ENCODE data around the gene RHOV. TPM values are rescaled to one million over a fixed set of nuclear protein-coding genes. Genes with fewer than 3 reads are reported as not detected.

The RHOV gene
- total and polyA plus RNA-seq, 4 donors, result 0.15 to 0.30 (median 0.19) TPM; not detected in 1

DNA sequence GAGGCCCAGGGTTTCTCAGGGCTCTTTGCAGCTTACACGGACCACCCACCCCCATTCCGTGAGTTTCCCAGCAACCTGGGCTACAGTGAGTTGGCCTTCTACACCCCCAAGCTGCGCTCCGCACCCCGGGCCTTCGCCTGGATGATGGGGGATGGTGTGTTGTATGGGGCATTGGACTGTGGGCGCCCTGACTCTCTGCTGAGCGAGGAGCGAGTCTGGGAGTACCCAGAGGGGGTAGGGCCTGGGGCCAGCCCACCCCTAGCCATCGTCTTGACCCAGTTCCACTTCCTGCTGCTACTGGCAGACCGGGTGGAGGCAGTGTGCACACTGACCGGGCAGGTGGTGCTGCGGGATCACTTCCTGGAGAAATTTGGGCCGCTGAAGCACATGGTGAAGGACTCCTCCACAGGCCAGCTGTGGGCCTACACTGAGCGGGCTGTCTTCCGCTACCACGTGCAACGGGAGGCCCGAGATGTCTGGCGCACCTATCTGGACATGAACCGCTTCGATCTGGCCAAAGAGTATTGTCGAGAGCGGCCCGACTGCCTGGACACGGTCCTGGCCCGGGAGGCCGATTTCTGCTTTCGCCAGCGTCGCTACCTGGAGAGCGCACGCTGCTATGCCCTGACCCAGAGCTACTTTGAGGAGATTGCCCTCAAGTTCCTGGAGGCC is 25.6 kb upstream of the RHOV start:
- intact Hi-C loops (cut with DNase I), result loop anchor here (5.0 to 10.0 kb wide), 3 partner anchors 135 to 435 kb away; partner anchors contain the start of genes C15orf62 (in 1 of the 2), GCHFR (in 1 of the 2), NUSAP1 (in 1 of the 2) and OIP5 (in 1 of the 2)
- no peak for ATAC-seq (ENCODE audit: low FRiP score)
- Histone ChIP-seq H3K27ac (ENCODE audit: low read depth in 1 of 2, low read length in 2 of 2) (no peak overlapping the region), H3K27me3 (ENCODE audit: control insufficient read depth in 1 of 2, insufficient read depth in 2 of 2, low read length in 1 of 2) (no peaks in the 10 kb centered on the region), H3K9me3 (ENCODE audit: control insufficient read depth, low read length) (no peaks in the 10 kb centered on the region), H3K4me1 (ENCODE audit: control insufficient read depth in 1 of 2, insufficient read depth in 2 of 2, low read length in 2 of 2) (no peaks in the 10 kb centered on the region), H3K36me3 (ENCODE audit: control insufficient read depth in 1 of 2, insufficient read depth in 2 of 2, low read length in 1 of 2) (peaks cover 0 to 8% of the 10 kb centered on the region in 2 donors), H3K4me3 (ENCODE audit: low read length in 2 of 2) (no peak overlapping the region)
- WGBS, 2 donors, result 89 to 91% methylated on average over 33 of the region's 33 CpGs
- DNase-seq, result no peak

DNA sequence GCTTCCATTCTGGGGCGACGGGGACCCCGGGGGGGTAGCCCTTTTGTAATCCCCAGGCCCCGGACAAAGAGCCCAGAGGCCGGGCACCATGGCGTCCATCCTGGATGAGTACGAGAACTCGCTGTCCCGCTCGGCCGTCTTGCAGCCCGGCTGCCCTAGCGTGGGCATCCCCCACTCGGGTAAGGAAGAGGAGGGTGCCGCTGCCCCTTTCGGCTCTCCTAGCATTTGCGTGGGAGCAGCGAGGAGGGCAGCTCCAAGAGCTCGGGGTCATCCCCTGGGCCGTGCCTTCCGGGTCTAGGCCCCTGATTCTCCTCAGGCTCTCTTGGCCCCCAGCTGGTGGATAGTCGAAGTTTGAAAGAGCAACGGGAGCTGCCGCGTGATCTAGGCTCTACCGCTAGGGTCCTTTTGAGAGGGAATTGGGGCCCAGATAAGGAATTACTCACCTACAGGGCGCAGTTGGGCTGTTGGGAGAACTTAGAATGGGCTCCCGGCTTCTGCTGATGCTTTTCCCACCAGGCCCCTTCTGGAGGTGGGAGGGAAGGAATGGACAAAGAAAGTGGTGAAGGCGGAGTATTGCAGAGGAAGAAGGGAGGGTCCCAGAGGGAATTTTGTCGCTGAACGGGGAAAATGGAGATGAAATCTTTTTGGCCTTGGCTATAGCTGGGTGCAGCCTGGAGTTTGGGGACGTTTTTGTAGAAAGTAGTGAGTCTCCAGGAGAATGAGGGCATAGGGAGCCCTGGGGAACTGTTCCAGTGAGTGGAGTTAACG is 20.8 kb upstream of the RHOV start:
- intact Hi-C loops (cut with DNase I), result loop anchor here in 1 of 2 donors (5.0 to 10.0 kb wide), 3 partner anchors 130 to 440 kb away; partner anchors contain the start of genes C15orf62, GCHFR, KNL1 and NUSAP1
- H3K9me3 ChIP-seq (ENCODE audit: control insufficient read depth, low read length), result no peaks in the 10 kb centered on the region
- WGBS, 2 donors, result 1% methylated on average over 31 to 33 of the region's 33 CpGs
- DNase-seq (peak; percentile 72 to 85), ATAC-seq (ENCODE audit: low FRiP score) (peak; percentile 71)
- H3K4me3 ChIP-seq (ENCODE audit: low read length in 2 of 2), result peak overlapping the region; percentile 82 to 84
- no peaks in the 10 kb centered on the region for H3K27me3 ChIP-seq (ENCODE audit: control insufficient read depth in 1 of 2, insufficient read depth in 2 of 2, low read length in 1 of 2)
- peaks cover 0 to under 1% of the 10 kb centered on the region in 2 donors for H3K36me3 ChIP-seq (ENCODE audit: control insufficient read depth in 1 of 2, insufficient read depth in 2 of 2, low read length in 1 of 2)
- H3K4me1 ChIP-seq (ENCODE audit: control insufficient read depth in 1 of 2, insufficient read depth in 2 of 2, low read length in 2 of 2), result no peaks in the 10 kb centered on the region
- H3K27ac ChIP-seq (ENCODE audit: low read depth in 1 of 2, low read length in 2 of 2), result peak overlapping the region; percentile 28 to 54

DNA sequence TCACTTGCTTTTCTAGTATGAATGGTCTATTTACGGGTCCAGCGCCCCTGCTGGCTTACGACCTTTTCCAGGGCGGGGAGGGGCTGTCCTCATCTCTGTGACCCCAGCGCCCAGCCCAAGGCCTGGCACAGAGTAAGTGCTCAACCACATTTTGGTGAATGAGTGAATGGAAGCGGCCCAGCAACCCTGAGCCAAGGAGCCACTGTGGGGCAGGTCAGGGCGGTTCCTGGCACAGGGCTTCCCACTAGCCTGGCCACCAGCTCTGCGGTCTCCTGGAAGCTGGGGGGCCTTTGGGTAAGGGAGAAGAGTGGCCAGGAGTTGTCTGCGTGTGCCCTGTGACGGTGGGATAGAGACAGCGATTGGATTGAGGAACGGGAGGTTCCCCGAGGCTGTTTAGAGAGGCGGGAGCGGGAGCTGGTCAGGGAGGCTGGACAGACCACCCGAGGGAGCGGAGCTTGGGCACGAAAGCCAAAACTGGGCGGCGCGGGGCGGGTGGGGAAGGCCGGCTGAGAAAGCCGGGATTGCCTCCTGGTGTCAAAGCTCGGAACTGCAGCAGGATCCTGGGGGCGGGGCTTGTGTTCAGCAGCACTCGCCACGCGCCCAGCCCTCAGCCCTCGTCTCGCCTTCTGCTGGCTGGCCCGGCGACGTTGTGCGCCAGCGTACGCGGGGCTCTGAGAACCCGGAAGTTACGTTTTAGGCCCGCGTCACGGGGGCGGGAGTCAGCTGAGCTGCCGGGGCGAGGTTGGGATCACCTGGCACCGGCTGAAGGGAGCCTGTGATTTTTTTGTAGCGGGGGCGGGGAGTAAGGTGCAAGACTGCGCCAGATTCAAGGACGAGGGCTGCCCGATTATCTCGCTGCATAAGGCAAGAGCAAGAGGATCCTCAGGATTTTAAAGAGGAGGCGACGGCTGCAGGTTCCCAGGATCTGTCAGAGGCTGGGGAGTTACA is 20.0 kb upstream of the RHOV start, which contains the start of gene VPS18:
TSS of gene VPS18 (plus strand) at position 718 of the 948 bp plus-strand sequence. CDS start 319 bp downstream, outside the sequence.
- Histone ChIP-seq H3K4me1 (ENCODE audit: control insufficient read depth in 1 of 2, insufficient read depth in 2 of 2, low read length in 2 of 2) (no peaks in the 10 kb centered on the region), H3K27me3 (ENCODE audit: control insufficient read depth in 1 of 2, insufficient read depth in 2 of 2, low read length in 1 of 2) (no peaks in the 10 kb centered on the region), H3K36me3 (ENCODE audit: control insufficient read depth in 1 of 2, insufficient read depth in 2 of 2, low read length in 1 of 2) (no peaks in the 10 kb centered on the region), H3K27ac (ENCODE audit: low read depth in 1 of 2, low read length in 2 of 2) (peak within 1 kb of the TSS; percentile 28 to 66), H3K4me3 (ENCODE audit: low read length in 2 of 2) (peak within 1 kb of the TSS; percentile 82 to 84), H3K9me3 (ENCODE audit: control insufficient read depth, low read length) (no peaks in the 10 kb centered on the region)
- ATAC-seq (ENCODE audit: low FRiP score), result peak; percentile 99
- 2% methylated on average over 55 of the region's 55 CpGs for WGBS, 2 donors
- DNase-seq, result peak; percentile 99 to 100
- intact Hi-C loops (cut with DNase I), result loop anchor here (2.0 to 10.0 kb wide), 5 partner anchors 35 to 441 kb away; partner anchors contain the start of genes C15orf62 (in 1 of the 2), GCHFR (in 1 of the 2), KNL1 (in 1 of the 2) and NUSAP1 (in 1 of the 2)

DNA sequence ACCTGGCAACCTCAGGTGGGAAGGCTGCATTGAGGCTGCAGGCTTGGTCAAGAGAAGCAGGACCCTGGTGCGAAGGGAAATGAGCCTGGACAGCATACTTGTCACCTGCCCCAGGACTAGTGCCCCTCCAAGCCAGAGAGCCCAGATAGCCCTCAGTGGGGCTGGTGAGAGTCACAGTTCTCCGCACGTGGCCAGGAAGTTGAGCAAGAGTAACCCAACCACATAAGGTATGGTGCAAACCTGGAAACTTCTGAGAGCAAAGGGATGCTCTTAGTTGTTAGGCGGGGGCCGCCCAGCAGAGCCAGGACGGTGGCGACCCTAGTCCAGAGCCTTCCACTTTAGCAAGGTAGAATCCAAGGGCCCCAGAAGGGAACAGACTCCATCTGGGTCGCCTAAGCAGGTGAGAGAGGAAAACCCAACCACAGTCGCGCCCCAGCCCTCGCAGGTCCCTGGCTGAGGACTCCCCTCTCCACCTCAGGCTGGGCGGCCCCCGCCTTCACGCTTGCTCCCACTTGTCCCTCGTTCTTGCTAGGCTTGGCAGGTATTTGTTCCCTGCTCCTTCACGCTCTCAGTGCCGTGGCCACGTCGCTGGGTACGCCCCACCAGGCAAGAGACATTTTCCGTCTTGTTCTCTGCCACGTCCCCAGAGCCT is 19.1 kb upstream of the RHOV start:
- no peak overlapping the region for H3K27ac ChIP-seq (ENCODE audit: low read depth in 1 of 2, low read length in 2 of 2)
- H3K4me3 ChIP-seq (ENCODE audit: low read length in 2 of 2), result no peak overlapping the region
- H3K9me3 ChIP-seq (ENCODE audit: control insufficient read depth, low read length), result no peaks in the 10 kb centered on the region
- H3K4me1 ChIP-seq (ENCODE audit: control insufficient read depth in 1 of 2, insufficient read depth in 2 of 2, low read length in 2 of 2), result no peaks in the 10 kb centered on the region
- intact Hi-C loops (cut with DNase I), result loop anchor here (2.0 to 10.0 kb wide), 5 partner anchors 34 to 442 kb away; partner anchors contain the start of genes C15orf62 (in 1 of the 2), GCHFR (in 1 of the 2), KNL1 (in 1 of the 2) and NUSAP1 (in 1 of the 2)
- H3K27me3 ChIP-seq (ENCODE audit: control insufficient read depth in 1 of 2, insufficient read depth in 2 of 2, low read length in 1 of 2), result no peaks in the 10 kb centered on the region
- 76 to 77% methylated on average over 22 of the region's 22 CpGs for WGBS, 2 donors
- no peaks in the 10 kb centered on the region for H3K36me3 ChIP-seq (ENCODE audit: control insufficient read depth in 1 of 2, insufficient read depth in 2 of 2, low read length in 1 of 2)
- DNase-seq (no peak), ATAC-seq (ENCODE audit: low FRiP score) (no peak)

DNA sequence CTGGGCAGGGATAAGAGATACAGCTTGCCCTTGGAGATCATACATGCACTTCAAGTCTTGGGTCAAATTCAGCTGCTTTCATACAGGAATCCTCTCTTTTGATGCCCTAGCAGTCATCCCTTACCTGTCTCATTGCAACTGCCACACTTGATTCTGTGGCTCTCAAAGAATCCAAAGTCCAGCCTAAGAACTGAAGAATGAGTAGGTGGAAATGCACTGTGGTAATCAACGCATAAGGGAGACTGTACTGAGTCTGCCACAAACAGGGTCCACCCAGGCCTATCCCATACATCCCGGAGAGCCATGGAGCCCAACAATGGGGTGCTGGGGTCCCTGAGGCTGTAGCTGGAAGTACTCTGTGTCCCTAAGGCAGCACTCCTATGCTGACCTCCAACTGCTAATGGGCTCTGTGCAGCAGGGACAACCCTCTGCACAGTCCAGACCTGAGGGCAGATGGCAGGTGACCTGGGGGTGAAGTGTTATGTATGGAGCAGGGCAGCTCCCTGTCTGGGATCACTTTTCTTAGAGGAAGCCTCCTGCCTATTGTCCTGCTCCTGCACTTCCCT is 18.5 kb upstream of the RHOV start:
- H3K9me3 ChIP-seq (ENCODE audit: control insufficient read depth, low read length), result no peaks in the 10 kb centered on the region
- 89 to 90% methylated on average over 2 of the region's 2 CpGs for WGBS, 2 donors
- no peak overlapping the region for H3K27ac ChIP-seq (ENCODE audit: low read depth in 1 of 2, low read length in 2 of 2)
- no peaks in the 10 kb centered on the region for H3K27me3 ChIP-seq (ENCODE audit: control insufficient read depth in 1 of 2, insufficient read depth in 2 of 2, low read length in 1 of 2)
- DNase-seq, result no peak
- no peaks in the 10 kb centered on the region for H3K4me1 ChIP-seq (ENCODE audit: control insufficient read depth in 1 of 2, insufficient read depth in 2 of 2, low read length in 2 of 2)
- intact Hi-C loops (cut with DNase I), result loop anchor here (2.0 to 10.0 kb wide), 5 partner anchors 34 to 442 kb away; partner anchors contain the start of genes C15orf62 (in 1 of the 2), GCHFR (in 1 of the 2), KNL1 (in 1 of the 2) and NUSAP1 (in 1 of the 2)
- no peak overlapping the region for H3K4me3 ChIP-seq (ENCODE audit: low read length in 2 of 2)
- no peak for ATAC-seq (ENCODE audit: low FRiP score)
- H3K36me3 ChIP-seq (ENCODE audit: control insufficient read depth in 1 of 2, insufficient read depth in 2 of 2, low read length in 1 of 2), result no peaks in the 10 kb centered on the region

DNA sequence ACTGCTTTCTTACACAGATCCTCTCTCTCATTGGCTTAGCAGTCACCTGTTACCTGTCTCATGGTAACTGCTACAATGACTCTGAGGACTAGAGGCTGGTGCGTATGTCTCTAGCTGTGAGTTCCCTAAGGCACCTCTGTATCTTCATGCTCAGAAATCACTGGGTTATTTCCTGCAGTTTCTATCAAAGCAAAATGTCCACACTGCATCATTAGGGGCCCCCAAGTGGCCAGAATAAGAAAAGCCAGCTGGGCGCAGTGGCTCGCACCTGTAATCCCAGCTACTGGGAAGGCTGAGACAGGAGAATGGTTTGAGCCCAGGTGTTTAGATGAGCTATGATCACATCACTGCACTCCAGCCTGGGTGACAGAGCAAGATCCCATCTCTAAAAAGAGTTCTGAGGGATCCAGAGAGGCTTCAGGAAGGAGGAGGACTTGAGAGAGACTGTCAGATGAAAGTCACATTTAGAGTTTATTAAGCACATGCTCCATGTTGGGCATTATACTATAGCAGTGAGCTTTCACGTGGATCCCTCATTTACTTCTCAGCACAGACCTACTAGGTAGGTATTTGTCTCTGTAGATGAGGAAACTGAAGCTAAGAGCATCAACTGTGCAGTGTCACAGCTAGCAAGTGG is 17.9 kb upstream of the RHOV start:
- WGBS, 2 donors, result 12 to 16% methylated on average over 4 of the region's 4 CpGs

DNA sequence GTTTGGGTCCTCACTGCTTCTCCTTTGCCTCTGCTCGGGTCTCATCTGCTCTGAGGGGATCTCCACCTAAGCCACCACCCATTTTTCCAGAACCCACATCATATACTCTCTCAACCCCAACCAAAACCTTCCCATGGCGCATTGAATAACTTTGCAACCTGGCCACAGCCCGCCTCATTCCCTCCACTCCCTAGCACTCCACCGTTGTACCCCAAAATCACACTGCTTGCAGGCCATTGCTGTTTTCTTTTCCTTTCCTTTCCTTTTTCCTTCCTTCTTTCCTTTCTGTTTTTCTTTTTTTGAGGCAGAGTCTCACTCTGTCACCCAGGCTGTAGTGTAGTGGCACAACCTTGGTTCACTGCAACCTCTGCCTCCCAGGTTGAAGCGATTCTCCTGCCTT is 17.1 kb upstream of the RHOV start:
- no peaks in the 10 kb centered on the region for H3K36me3 ChIP-seq (ENCODE audit: control insufficient read depth in 1 of 2, insufficient read depth in 2 of 2, low read length in 1 of 2)
- DNase-seq, result no peak
- no peaks in the 10 kb centered on the region for H3K27me3 ChIP-seq (ENCODE audit: control insufficient read depth in 1 of 2, insufficient read depth in 2 of 2, low read length in 1 of 2)
- no peaks in the 10 kb centered on the region for H3K4me1 ChIP-seq (ENCODE audit: control insufficient read depth in 1 of 2, insufficient read depth in 2 of 2, low read length in 2 of 2)
- WGBS, 2 donors, result 91 to 92% methylated on average over 5 of the region's 5 CpGs
- H3K4me3 ChIP-seq (ENCODE audit: low read length in 2 of 2), result no peak overlapping the region
- H3K27ac ChIP-seq (ENCODE audit: low read depth in 1 of 2, low read length in 2 of 2), result no peak overlapping the region
- intact Hi-C loops (cut with DNase I), result loop anchor here in 1 of 2 donors (5.0 to 10.0 kb wide), 3 partner anchors 126 to 444 kb away; partner anchors contain the start of genes C15orf62, GCHFR, KNL1 and NUSAP1
- ATAC-seq (ENCODE audit: low FRiP score), result no peak
- no peaks in the 10 kb centered on the region for H3K9me3 ChIP-seq (ENCODE audit: control insufficient read depth, low read length)

More for the DNA sequence above, 17.9 kb upstream of the RHOV start:
- intact Hi-C loops (cut with DNase I), result loop anchor here (2.0 to 10.0 kb wide), 5 partner anchors 33 to 443 kb away; partner anchors contain the start of genes C15orf62 (in 1 of the 2), GCHFR (in 1 of the 2), KNL1 (in 1 of the 2) and NUSAP1 (in 1 of the 2)
- Histone ChIP-seq H3K27me3 (ENCODE audit: control insufficient read depth in 1 of 2, insufficient read depth in 2 of 2, low read length in 1 of 2) (no peaks in the 10 kb centered on the region), H3K36me3 (ENCODE audit: control insufficient read depth in 1 of 2, insufficient read depth in 2 of 2, low read length in 1 of 2) (no peaks in the 10 kb centered on the region), H3K4me1 (ENCODE audit: control insufficient read depth in 1 of 2, insufficient read depth in 2 of 2, low read length in 2 of 2) (no peaks in the 10 kb centered on the region), H3K27ac (ENCODE audit: low read depth in 1 of 2, low read length in 2 of 2) (no peak overlapping the region), H3K9me3 (ENCODE audit: control insufficient read depth, low read length) (no peaks in the 10 kb centered on the region), H3K4me3 (ENCODE audit: low read length in 2 of 2) (no peak overlapping the region)
- DNase-seq, result peak in 1 of 2 donors; percentile 50
- ATAC-seq (ENCODE audit: low FRiP score), result no peak
